ENCODE measurements around the gene OR6Q1. TPM values are rescaled to one million over a fixed set of nuclear protein-coding genes. Genes with fewer than 3 reads are reported as not detected.
A peak's percentile ranks its signal among the peaks of the same experiment; 100 is the strongest.

The OR6Q1 gene
- polyA plus RNA-seq, 3 donors = not detected

- no peak for DNase-seq
Observed at GRCh38 chr11:58057481-58057880, 26.7 kb downstream of the OR6Q1 start.

- peak; percentile 7 for DNase-seq
Observed at GRCh38 chr11:58058276-58059006, 27.7 kb downstream of the OR6Q1 start.

- peak; percentile 26 for DNase-seq
Observed at GRCh38 chr11:58059007-58059350, 28.2 kb downstream of the OR6Q1 start.

- no peak for DNase-seq
Observed at GRCh38 chr11:58060535-58060934, 29.8 kb downstream of the OR6Q1 start.

GRCh38 chr11:58060939-58061672 is 30.4 kb downstream of the OR6Q1 start:
- peak; percentile 7 for DNase-seq

- DNase-seq = no peak
Observed at GRCh38 chr11:58061813-58062212, 31.1 kb downstream of the OR6Q1 start.

- DNase-seq = no peak
Observed at GRCh38 chr11:58067685-58068084, 36.9 kb downstream of the OR6Q1 start.

GRCh38 chr11:58068655-58069054 is 37.9 kb downstream of the OR6Q1 start:
- DNase-seq = no peak

- DNase-seq = no peak
Observed at GRCh38 chr11:58070585-58070984, 39.8 kb downstream of the OR6Q1 start.

- DNase-seq = no peak
Observed at GRCh38 chr11:58075781-58076180, 45.0 kb downstream of the OR6Q1 start.

Other genes with a start within 250 kb of the OR6Q1 start
- not detected for gene OR9Q1, start 7.1 kb upstream of the OR6Q1 start, polyA plus RNA-seq (ENCODE audit: insufficient read length in 3 of 3)
- gene OR9I1, start 94.6 kb downstream of the OR6Q1 start, polyA plus RNA-seq (ENCODE audit: insufficient read length in 3 of 3) = not detected
- not detected for gene OR9Q2, start 158.1 kb downstream of the OR6Q1 start, polyA plus RNA-seq (ENCODE audit: insufficient read length in 3 of 3)
- gene OR1S2, start 173.2 kb downstream of the OR6Q1 start, polyA plus RNA-seq (ENCODE audit: insufficient read length in 3 of 3) = not detected
- not detected for gene OR1S1, start 181.8 kb downstream of the OR6Q1 start, polyA plus RNA-seq (ENCODE audit: insufficient read length in 3 of 3)
- not detected for gene OR10Q1, start 198.0 kb downstream of the OR6Q1 start, polyA plus RNA-seq (ENCODE audit: insufficient read length in 3 of 3)
- not detected for gene OR10W1, start 237.3 kb downstream of the OR6Q1 start, polyA plus RNA-seq (ENCODE audit: insufficient read length in 3 of 3)

All from renal pelvis (tissue), 4 donors.